Measurements from ENCODE around the gene CIT. TPM values are rescaled to one million over a fixed set of nuclear protein-coding genes. Genes with fewer than 3 reads are reported as not detected.
"Not testable (repeated sequence)": the region's sequence is repeated elsewhere in the genome, so short reads cannot be mapped to it uniquely, and the experiment has no call there.

Gene CIT
- total RNA-seq, result 10 to 100 TPM; 64.2 to 88.1 TPM

DNA sequence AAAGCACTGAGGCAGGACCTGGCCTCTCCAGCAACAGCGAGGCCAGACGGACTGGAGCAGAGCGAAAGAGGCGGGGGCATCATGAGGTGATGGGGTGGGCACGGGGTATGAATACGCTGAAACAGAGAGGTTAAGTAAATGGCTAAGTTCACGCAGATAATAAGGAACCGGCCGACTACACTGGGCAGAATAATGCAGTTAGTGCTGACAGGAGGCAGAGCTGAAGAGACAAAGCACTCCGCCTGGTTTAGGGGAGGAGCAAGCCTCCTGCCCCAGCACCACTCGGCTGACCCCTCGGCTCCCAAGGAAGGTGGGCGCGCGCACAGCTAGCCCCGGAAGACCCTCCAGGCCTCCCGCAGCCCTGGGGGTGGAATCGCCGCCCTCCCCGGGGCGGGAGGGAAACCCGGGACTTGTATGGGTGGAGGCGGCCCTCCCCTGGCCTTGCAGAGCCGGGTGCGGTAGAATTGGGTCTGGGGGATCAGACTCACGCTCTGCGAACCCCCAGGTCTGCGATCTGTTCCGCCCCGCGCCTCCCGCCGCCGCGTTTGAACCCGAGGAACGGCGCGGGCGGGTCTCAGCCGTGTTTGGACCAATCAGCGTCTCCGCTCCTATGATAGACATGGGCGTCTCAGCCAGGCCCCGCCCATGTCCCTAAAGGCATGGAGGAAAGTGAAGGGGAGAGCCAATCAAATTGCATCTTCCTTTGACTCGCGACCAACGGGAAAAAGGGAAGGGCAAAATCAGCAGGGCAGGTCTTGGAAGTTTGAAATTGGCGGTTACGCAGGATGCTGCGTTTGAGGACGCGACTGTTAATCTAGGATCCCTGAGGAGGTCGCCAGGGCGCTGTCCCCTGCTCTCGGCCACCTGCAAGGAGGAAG, at the start of gene CIT:
Gene CIT, minus strand, starts transcription at position 560 of the 878 bp plus-strand sequence. CDS start 1,152 bp downstream, outside the sequence.
- peak within 1 kb of the TSS; percentile 66 for H3K27ac Mint-ChIP-seq
- peaks cover 11% of the 10 kb centered on the region for H3K4me1 Mint-ChIP-seq
- peak within 1 kb of the TSS; percentile 92 for H3K4me3 Mint-ChIP-seq
- ATAC-seq (replicated peaks), result peak; percentile 100
- no peaks in the 10 kb centered on the region for H3K36me3 Mint-ChIP-seq (ENCODE audit: low read depth)
- H3K9me3 Mint-ChIP-seq, result no peaks in the 10 kb centered on the region
- no peaks in the 10 kb centered on the region for H3K27me3 Mint-ChIP-seq

DNA sequence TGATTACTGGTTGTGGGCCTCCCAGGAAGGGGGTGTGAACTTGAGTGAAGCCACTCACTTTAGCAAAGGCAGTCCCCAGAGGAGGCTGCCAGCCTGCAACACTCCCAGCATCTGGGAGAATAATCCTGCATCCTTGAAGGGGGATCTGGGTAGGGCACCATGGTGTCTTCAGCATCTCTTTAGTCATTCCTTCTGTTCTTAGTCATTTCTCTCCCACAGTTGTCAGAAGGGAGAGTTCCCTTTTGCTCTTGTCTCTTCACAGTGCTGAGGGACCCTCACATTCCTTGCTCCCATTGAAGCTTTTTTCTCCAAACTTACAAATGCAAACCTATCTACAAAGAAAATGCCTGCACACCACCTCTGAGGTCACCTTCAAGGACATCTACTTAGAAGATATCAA, 48.1 kb upstream of the CIT start:
- ATAC-seq (replicated peaks), result peak; percentile 56

GRCh38 chr12:119920064-119920463, 42.9 kb upstream of the CIT start:
- H3K9me3 Mint-ChIP-seq, result no peaks in the 10 kb centered on the region
- no peaks in the 10 kb centered on the region for H3K36me3 Mint-ChIP-seq (ENCODE audit: low read depth)
- no peaks in the 10 kb centered on the region for H3K4me1 Mint-ChIP-seq
- no peak overlapping the region for H3K27ac Mint-ChIP-seq
- H3K4me3 Mint-ChIP-seq, result no peak overlapping the region
- ATAC-seq (replicated peaks), result no peak
- H3K27me3 Mint-ChIP-seq, result peaks cover 11% of the 10 kb centered on the region

More for the DNA sequence above, 48.1 kb upstream of the CIT start:
- no peak overlapping the region for H3K4me3 Mint-ChIP-seq
- no peak overlapping the region for H3K27ac Mint-ChIP-seq
- H3K4me1 Mint-ChIP-seq, result no peaks in the 10 kb centered on the region
- peaks cover 7% of the 10 kb centered on the region for H3K27me3 Mint-ChIP-seq
- H3K36me3 Mint-ChIP-seq (ENCODE audit: low read depth), result no peaks in the 10 kb centered on the region
- H3K9me3 Mint-ChIP-seq, result no peaks in the 10 kb centered on the region

GRCh38 chr12:119915894-119916510, 38.9 kb upstream of the CIT start:
- no peak for ATAC-seq (replicated peaks)
- H3K36me3 Mint-ChIP-seq (ENCODE audit: low read depth), result no peaks in the 10 kb centered on the region
- H3K4me1 Mint-ChIP-seq, result no peaks in the 10 kb centered on the region
- no peak overlapping the region for H3K27ac Mint-ChIP-seq
- H3K9me3 Mint-ChIP-seq, result no peaks in the 10 kb centered on the region
- peaks cover 4% of the 10 kb centered on the region for H3K27me3 Mint-ChIP-seq
- H3K4me3 Mint-ChIP-seq, result no peak overlapping the region

- Mint-ChIP-seq H3K27me3 (peaks cover 7% of the 10 kb centered on the region), H3K4me3 (no peak overlapping the region), H3K4me1 (no peaks in the 10 kb centered on the region), H3K9me3 (no peaks in the 10 kb centered on the region), H3K27ac (no peak overlapping the region), H3K36me3 (ENCODE audit: low read depth) (no peaks in the 10 kb centered on the region)
- no peak for ATAC-seq (replicated peaks)
Measured at GRCh38 chr12:119914666-119915065, 37.5 kb upstream of the CIT start.

DNA sequence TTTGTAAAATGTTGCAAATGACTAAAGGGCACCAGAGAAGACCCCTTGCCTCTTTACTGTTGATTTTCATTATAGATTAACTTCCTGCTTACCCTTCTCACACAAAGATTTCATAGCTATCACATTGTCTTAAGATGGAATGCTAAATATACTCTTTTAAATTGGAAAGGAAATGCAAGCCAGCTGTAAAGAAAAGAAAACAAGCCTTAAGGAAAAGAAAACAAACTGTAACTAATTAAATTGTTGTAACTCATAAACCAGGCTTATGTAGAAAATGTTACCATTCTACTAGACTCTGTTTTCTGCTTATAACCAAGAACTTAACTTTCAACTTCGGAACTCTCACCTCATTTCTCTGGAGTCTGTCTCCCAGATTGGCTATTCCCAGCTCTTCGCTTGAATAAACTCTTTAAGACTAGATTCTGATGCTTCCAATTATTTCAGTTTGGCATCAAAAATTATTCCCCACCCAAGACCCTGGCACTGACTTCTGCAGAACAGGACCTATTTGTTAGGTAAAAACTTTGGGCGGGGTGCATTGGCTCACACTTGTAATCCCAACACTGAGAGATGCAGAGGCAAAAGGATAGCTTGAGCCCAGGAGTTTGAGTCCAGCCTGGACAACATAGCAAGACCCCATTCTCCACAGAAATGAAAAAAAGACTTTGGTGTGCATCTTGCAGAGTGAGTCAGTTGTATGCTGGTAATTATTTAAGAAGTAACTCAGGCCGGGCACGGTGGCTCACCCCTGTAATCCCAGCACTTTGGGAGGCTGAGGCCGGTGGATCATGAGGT, 36.6 kb upstream of the CIT start:
- no peaks in the 10 kb centered on the region for H3K9me3 Mint-ChIP-seq
- H3K27ac Mint-ChIP-seq, result no peak overlapping the region
- ATAC-seq (replicated peaks), result no peak
- no peaks in the 10 kb centered on the region for H3K36me3 Mint-ChIP-seq (ENCODE audit: low read depth)
- no peaks in the 10 kb centered on the region for H3K4me1 Mint-ChIP-seq
- H3K4me3 Mint-ChIP-seq, result no peak overlapping the region
- peaks cover 7% of the 10 kb centered on the region for H3K27me3 Mint-ChIP-seq

DNA sequence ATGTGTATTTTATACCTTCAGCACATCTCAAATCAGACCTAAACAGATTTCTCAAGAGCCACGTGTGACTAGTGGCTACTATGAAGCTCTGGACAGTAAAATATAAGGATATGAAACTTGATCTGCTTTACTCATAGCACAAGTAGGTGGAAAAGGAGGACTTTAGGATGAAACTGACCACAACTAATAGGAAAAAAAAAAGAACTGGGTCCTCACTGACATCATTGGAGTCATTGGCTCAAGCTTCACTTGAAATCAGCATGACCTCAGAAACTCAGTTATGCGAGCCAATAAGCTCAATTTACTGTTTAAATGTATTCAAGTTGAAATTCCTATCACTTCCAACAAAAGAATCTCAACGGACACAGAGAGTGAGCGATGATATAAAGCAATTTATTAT, 34.1 kb upstream of the CIT start:
- Mint-ChIP-seq H3K4me3 (no peak overlapping the region), H3K9me3 (no peaks in the 10 kb centered on the region), H3K27me3 (peaks cover 7% of the 10 kb centered on the region), H3K27ac (no peak overlapping the region), H3K36me3 (ENCODE audit: low read depth) (no peaks in the 10 kb centered on the region), H3K4me1 (no peaks in the 10 kb centered on the region)
- no peak for ATAC-seq (replicated peaks)

DNA sequence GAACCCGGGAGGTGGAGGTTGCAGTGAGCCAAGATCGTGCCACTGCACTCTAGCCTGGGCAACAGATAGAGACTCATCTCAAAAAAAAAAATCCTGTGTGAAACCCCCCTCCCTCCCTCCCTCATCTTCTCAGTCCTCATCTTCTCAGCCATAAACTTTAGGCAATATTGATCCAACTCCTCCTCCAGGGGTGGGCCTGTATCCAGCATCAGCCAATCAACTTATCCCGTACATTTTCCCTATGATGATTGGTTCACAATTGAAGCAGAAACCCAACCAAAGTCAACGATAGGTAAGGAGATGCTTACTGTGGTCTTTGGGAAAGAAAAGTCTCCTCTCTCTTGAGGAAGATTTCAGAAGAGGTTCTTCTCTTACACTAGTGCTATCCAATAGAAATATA, 33.5 kb upstream of the CIT start:
- Mint-ChIP-seq H3K4me1 (no peaks in the 10 kb centered on the region), H3K27ac (no peak overlapping the region), H3K4me3 (no peak overlapping the region), H3K36me3 (ENCODE audit: low read depth) (no peaks in the 10 kb centered on the region), H3K9me3 (no peaks in the 10 kb centered on the region), H3K27me3 (peaks cover 4% of the 10 kb centered on the region)
- no peak for ATAC-seq (replicated peaks)

DNA sequence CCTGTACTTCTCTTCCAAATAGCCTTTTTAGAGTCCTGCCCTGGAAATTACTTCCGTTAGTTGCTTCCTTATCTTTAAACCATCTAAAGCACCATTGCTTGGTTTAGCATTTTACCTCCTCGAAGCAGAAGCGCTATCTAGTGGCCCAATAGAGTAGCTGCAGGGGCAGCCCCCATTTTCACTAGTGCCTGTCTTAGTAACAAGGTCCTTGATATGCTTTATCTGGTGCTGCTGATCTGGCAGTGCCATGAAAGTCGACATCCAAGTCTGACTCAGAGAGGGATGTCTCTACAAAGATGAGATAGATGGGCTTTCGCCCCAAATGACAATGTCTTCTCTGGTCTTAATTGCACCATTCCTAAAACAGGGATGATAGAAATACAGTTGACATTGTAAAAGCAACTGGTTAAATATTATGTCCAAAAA, 25.0 kb upstream of the CIT start:
- no peaks in the 10 kb centered on the region for H3K36me3 Mint-ChIP-seq (ENCODE audit: low read depth)
- no peaks in the 10 kb centered on the region for H3K27me3 Mint-ChIP-seq
- no peak overlapping the region for H3K4me3 Mint-ChIP-seq
- ATAC-seq (replicated peaks), result peak; percentile 96
- H3K9me3 Mint-ChIP-seq, result no peaks in the 10 kb centered on the region
- H3K4me1 Mint-ChIP-seq, result peaks cover 6% of the 10 kb centered on the region
- H3K27ac Mint-ChIP-seq, result no peak overlapping the region

GRCh38 chr12:119901670-119902069, 24.6 kb upstream of the CIT start:
- H3K4me1 Mint-ChIP-seq, result peaks cover 6% of the 10 kb centered on the region

GRCh38 chr12:119894916-119895315, 17.8 kb upstream of the CIT start:
- Mint-ChIP-seq H3K4me1 (no peaks in the 10 kb centered on the region), H3K4me3 (no peak overlapping the region), H3K9me3 (no peaks in the 10 kb centered on the region), H3K27me3 (peaks cover 9% of the 10 kb centered on the region), H3K36me3 (ENCODE audit: low read depth) (no peaks in the 10 kb centered on the region), H3K27ac (no peak overlapping the region)
- no peak for ATAC-seq (replicated peaks)

More at GRCh38 chr12:119901670-119902069, 24.6 kb upstream of the CIT start:
- H3K4me3 Mint-ChIP-seq, result no peak overlapping the region
- no peaks in the 10 kb centered on the region for H3K27me3 Mint-ChIP-seq
- no peak for ATAC-seq (replicated peaks)
- H3K27ac Mint-ChIP-seq, result no peak overlapping the region
- H3K9me3 Mint-ChIP-seq, result no peaks in the 10 kb centered on the region
- H3K36me3 Mint-ChIP-seq (ENCODE audit: low read depth), result no peaks in the 10 kb centered on the region

GRCh38 chr12:119892611-119893010, 15.5 kb upstream of the CIT start:
- H3K4me1 Mint-ChIP-seq; ATAC-seq (replicated peaks); H3K4me3 Mint-ChIP-seq; H3K9me3 Mint-ChIP-seq; H3K36me3 Mint-ChIP-seq (ENCODE audit: low read depth); H3K27me3 Mint-ChIP-seq; H3K27ac Mint-ChIP-seq: not testable (repeated sequence)

DNA sequence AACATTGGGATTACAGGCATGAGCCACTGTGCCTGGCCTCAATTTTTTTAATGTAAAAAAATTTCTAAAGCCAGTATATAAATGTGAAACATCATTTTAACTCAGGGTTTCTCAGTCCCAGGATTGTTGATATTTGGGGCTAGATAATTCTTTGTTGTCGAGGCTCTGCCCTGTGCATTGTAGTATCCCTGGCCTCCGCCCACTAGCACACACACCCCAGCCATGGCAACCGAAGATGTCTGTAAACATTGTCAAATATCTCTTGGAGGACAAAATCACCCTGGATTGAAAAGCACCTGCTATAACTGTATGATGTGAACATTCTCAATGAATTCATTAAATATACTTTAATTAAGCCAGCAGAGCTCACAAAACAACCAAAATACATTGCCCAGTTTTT, 8.4 kb upstream of the CIT start:
- Mint-ChIP-seq H3K9me3 (no peaks in the 10 kb centered on the region), H3K27ac (no peak overlapping the region), H3K4me1 (peaks cover 4% of the 10 kb centered on the region), H3K27me3 (peaks cover 18% of the 10 kb centered on the region), H3K36me3 (ENCODE audit: low read depth) (no peaks in the 10 kb centered on the region), H3K4me3 (no peak overlapping the region)
- ATAC-seq (replicated peaks), result no peak

GRCh38 chr12:119883791-119884190, 6.7 kb upstream of the CIT start:
- ATAC-seq (replicated peaks); H3K36me3 Mint-ChIP-seq (ENCODE audit: low read depth); H3K4me3 Mint-ChIP-seq; H3K9me3 Mint-ChIP-seq; H3K4me1 Mint-ChIP-seq; H3K27ac Mint-ChIP-seq: not testable (repeated sequence)
- H3K27me3 Mint-ChIP-seq, result peaks cover 18% of the 10 kb centered on the region
